H9 (cell line): ENCODE results near the gene FBXO47. TPM values are rescaled to one million over a fixed set of nuclear protein-coding genes. Genes with fewer than 3 reads are reported as not detected.
A peak's percentile ranks its signal among the peaks of the same experiment; 100 is the strongest.

Experiments
- DNase-seq: peaks from one replicate; pipeline ENCODE4 v3.0.0-alpha.2; 2017
- H2AFZ ChIP-seq: one replicate; pipeline ENCODE4 v1.6.1; 2013; ENCODE audit warnings: mild to moderate bottlenecking, low read length, control low read depth, moderate library complexity
- H2AK5ac ChIP-seq: 2 replicates; pipeline ENCODE4 v1.6.1; 2013; ENCODE audit warnings: low read length, control low read depth, mixed read lengths; ENCODE audit not compliant: insufficient read length
- H2BK120ac ChIP-seq: one replicate; pipeline ENCODE4 v1.6.1; 2013; ENCODE audit warnings: low read depth, mild to moderate bottlenecking, low read length, control low read depth, inconsistent platforms; ENCODE audit not compliant: poor library complexity, severe bottlenecking
- H2BK12ac ChIP-seq: 2 replicates; pipeline ENCODE4 v1.6.1; 2013; ENCODE audit warnings: low read length, control low read depth, mixed read lengths, low read depth; ENCODE audit not compliant: insufficient read length
- H2BK15ac ChIP-seq: 2 replicates; pipeline ENCODE4 v1.6.1; 2013; ENCODE audit warnings: low read depth, low read length, control low read depth
- H2BK20ac ChIP-seq: one replicate; pipeline ENCODE4 v1.6.1; 2013; ENCODE audit warnings: low read depth, mild to moderate bottlenecking, low read length, control low read depth, inconsistent platforms; ENCODE audit not compliant: poor library complexity, severe bottlenecking
- H2BK5ac ChIP-seq: 2 replicates; pipeline ENCODE4 v1.6.1; 2013; ENCODE audit warnings: low read length, control low read depth, mixed read lengths; ENCODE audit not compliant: insufficient read length
- H3K14ac ChIP-seq: 2 replicates; pipeline ENCODE4 v1.6.1; 2013; ENCODE audit warnings: low read length, control low read depth; ENCODE audit not compliant: insufficient read depth
- H3K18ac ChIP-seq: 2 replicates; pipeline ENCODE4 v1.6.1; 2013; ENCODE audit warnings: low read depth, mild to moderate bottlenecking, mixed read lengths, low read length, control low read depth; ENCODE audit not compliant: insufficient read length
- H3K23ac ChIP-seq: 2 replicates; pipeline ENCODE4 v1.6.1; 2013; ENCODE audit warnings: low read length, control low read depth, mixed read lengths, low read depth; ENCODE audit not compliant: insufficient read length
- H3K23me2 ChIP-seq: 2 replicates; pipeline ENCODE4 v1.6.1; 2013; ENCODE audit warnings: low read depth, mild to moderate bottlenecking, mixed read lengths, low read length, control low read depth; ENCODE audit not compliant: insufficient read length, poor library complexity, severe bottlenecking
- H3K27ac ChIP-seq: 2 replicates; pipeline ENCODE4 v1.5.1; 2013; ENCODE audit warnings: low read length, control low read depth, mixed read lengths, low read depth; ENCODE audit not compliant: insufficient read length
- H3K27me3 ChIP-seq: 2 replicates; pipeline ENCODE4 v1.6.1; 2013; ENCODE audit warnings: low read length, control low read depth, inconsistent platforms; ENCODE audit not compliant: insufficient read depth
- H3K4ac ChIP-seq: 2 replicates; pipeline ENCODE4 v1.6.1; 2013; ENCODE audit warnings: low read depth, mild to moderate bottlenecking, control low read depth, inconsistent platforms, low read length, moderate library complexity
- H3K4me1 ChIP-seq: 2 replicates; pipeline ENCODE4 v1.6.1; 2013; ENCODE audit warnings: low read length, control low read depth, inconsistent platforms; ENCODE audit not compliant: insufficient read depth
- H3K4me2 ChIP-seq: 2 replicates; pipeline ENCODE4 v1.6.1; 2013; ENCODE audit warnings: low read length, control low read depth, mixed read lengths; ENCODE audit not compliant: insufficient read length, insufficient read depth
- H3K56ac ChIP-seq: 2 replicates; pipeline ENCODE4 v1.6.1; 2013; ENCODE audit warnings: low read depth, mild to moderate bottlenecking, mixed read lengths, low read length, control low read depth; ENCODE audit not compliant: insufficient read length
- H3K79me1 ChIP-seq: 2 replicates; pipeline ENCODE4 v1.6.1; 2013; ENCODE audit warnings: low read depth, mild to moderate bottlenecking, moderate library complexity, low read length, control low read depth, inconsistent platforms; ENCODE audit not compliant: insufficient read depth, poor library complexity, severe bottlenecking
- H3K79me2 ChIP-seq: 2 replicates; pipeline ENCODE4 v1.6.1; 2013; ENCODE audit warnings: low read length, control low read depth, inconsistent platforms; ENCODE audit not compliant: insufficient read depth
- H3K9ac ChIP-seq: 2 replicates; pipeline ENCODE4 v1.6.1; 2013; ENCODE audit warnings: low read length, control low read depth, mixed read lengths; ENCODE audit not compliant: insufficient read length; ENCODE audit errors: extremely low read depth
- H3K9me3 ChIP-seq: one replicate; pipeline ENCODE4 v1.6.1; 2013; ENCODE audit warnings: low read depth, low read length, inconsistent platforms; ENCODE audit not compliant: control insufficient read depth
- H3T11ph ChIP-seq: one replicate; pipeline ENCODE4 v1.6.1; 2013; ENCODE audit warnings: mild to moderate bottlenecking, low read length, control low read depth, inconsistent platforms
- H4K20me1 ChIP-seq: one replicate; pipeline ENCODE4 v1.6.1; 2013; ENCODE audit not compliant: control insufficient read depth, insufficient read length, insufficient read depth
- H4K5ac ChIP-seq: 2 replicates; pipeline ENCODE4 v1.6.1; 2013; ENCODE audit warnings: low read depth, mild to moderate bottlenecking, mixed read lengths, low read length, control low read depth; ENCODE audit not compliant: insufficient read length
- H4K8ac ChIP-seq: replicated peaks from 2 replicates; pipeline ENCODE4 v1.6.1; 2013; ENCODE audit warnings: low read length, control low read depth, mixed read lengths, low read depth; ENCODE audit not compliant: insufficient read length
- H4K91ac ChIP-seq: 2 replicates; pipeline ENCODE4 v1.6.1; 2013; ENCODE audit warnings: low read depth, mild to moderate bottlenecking, moderate library complexity, mixed read lengths, low read length, control low read depth; ENCODE audit not compliant: insufficient read length
- H3K27ac Mint-ChIP-seq, 3 experiments: 2 replicates in 2 of 3; 3 replicates in 1 of 3; pipeline ENCODE4 v1.8.0; 2020 to 2021; ENCODE audit warnings: mixed read lengths in 3 of 3, mild to moderate bottlenecking in 1 of 3, moderate library complexity in 1 of 3
- H3K27me3 Mint-ChIP-seq: 2 replicates; pipeline ENCODE4 v1.8.0; 2021; ENCODE audit warnings: low read depth, mild to moderate bottlenecking, moderate library complexity, mixed read lengths
- H3K36me3 Mint-ChIP-seq, 3 experiments: 2 replicates in 2 of 3; 3 replicates in 1 of 3; pipeline ENCODE4 v1.8.0; 2020 to 2021; ENCODE audit warnings: low read depth in 3 of 3, mixed read lengths in 3 of 3; ENCODE audit not compliant: insufficient read depth in 1 of 3
- H3K4me1 Mint-ChIP-seq, 2 experiments: 2 replicates each; pipeline ENCODE4 v1.8.0; 2020; ENCODE audit warnings: mixed read lengths in 2 of 2
- H3K4me3 Mint-ChIP-seq, 2 experiments: 2 replicates in 1 of 2; 3 replicates in 1 of 2; pipeline ENCODE4 v1.8.0; 2020 to 2021; ENCODE audit warnings: mild to moderate bottlenecking in 2 of 2, mixed read lengths in 2 of 2, moderate library complexity in 1 of 2
- H3K9me3 Mint-ChIP-seq, 2 experiments: 2 replicates in 1 of 2; 3 replicates in 1 of 2; pipeline ENCODE4 v1.8.0; 2020; ENCODE audit warnings: mild to moderate bottlenecking in 2 of 2, mixed read lengths in 2 of 2, moderate library complexity in 1 of 2
- WGBS: extraction: QIAGEN DNeasy Blood & Tissue Kit; methylation state at CpG from one replicate; pipeline ENCODE4 v1.1.7; 2013; ENCODE audit warnings: missing lambda C conversion rate, low lambda C conversion rate, mixed read lengths; ENCODE audit not compliant: insufficient read length; ENCODE audit errors: extremely low coverage; 5-methylcytosine and 5-hydroxymethylcytosine counted together
- total RNA-seq: library from RNA; stranded (reverse); gene quantifications from 2 replicates; pipeline ENCODE4 v1.2.1, GENCODE V29; 2021
- TF ChIP-seq, protein P1 (sequence below): fragments of 200-600 bp; sonication (generic); conservative IDR thresholded peaks from 3 replicates; pipeline ENCODE4 v1.8.0; 2021; ENCODE audit warnings: antibody characterized with exemption, mild to moderate bottlenecking

The FBXO47 gene
- total RNA-seq, 1 experiment from 2014 or later = not detected

DNA sequence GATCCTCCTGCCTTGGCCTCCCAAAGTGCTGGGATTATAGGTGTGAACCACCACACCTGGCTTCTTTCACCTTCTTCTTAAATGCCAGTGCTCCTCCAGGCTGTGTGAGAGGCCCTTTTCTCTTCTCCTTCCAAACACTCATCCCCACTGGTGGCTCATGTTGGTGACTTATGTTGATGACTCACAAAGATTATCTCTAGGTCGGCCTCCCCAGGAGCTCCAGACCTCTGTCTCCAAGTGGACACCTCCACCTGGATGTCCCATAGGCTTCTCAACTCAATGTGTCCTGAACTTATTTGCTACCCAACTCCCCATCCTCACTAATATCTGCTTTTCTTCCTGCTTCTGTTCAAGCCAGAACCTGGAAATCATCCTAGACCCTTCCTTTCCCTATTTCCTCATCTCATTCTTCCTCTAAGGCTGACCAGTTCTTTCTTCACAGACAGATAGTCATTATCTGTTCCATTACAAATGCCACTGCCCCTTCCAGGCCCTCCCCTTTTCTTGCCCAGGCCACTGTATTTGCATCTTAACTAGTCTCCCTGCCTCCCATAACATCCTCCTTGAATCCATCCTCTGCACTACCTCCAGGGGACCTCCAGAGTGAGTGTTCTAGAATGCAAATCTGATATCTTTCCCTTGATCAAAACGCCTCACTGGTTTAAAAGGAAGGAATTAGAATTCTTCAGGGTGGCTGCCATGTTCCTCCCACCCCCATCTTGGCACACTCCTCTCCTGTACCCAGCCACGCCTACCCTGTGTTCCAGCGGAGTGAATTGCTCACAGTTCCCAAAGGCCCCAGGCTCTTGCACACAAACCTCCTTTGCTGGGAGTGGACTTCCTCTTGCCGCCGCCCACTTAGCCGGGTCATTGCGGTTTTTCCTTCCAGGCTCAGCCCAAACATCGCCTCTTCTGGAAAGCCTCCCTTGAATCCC, 34.8 kb upstream of the FBXO47 start:
- no peak overlapping the region for H2AK5ac ChIP-seq
- Mint-ChIP-seq H3K4me1 (peaks cover 10 to 17% of the 10 kb centered on the region in 2 experiments), H3K27me3 (peaks cover 6% of the 10 kb centered on the region), H3K9me3 (peaks cover 12 to 16% of the 10 kb centered on the region in 2 experiments), H3K27ac (no peak overlapping the region), H3K4me3 (no peak overlapping the region; a peak in 1 of 5 replicates), H3K36me3 (peaks cover 0 to 10% (median 2%) of the 10 kb centered on the region in 3 experiments; a peak in 3 of 7 replicates)
- H3T11ph ChIP-seq = no peak overlapping the region
- no peak overlapping the region for H3K27ac ChIP-seq
- H3K56ac ChIP-seq = no peak overlapping the region
- no peak overlapping the region for H3K4ac ChIP-seq
- no peak overlapping the region for H4K91ac ChIP-seq
- H4K20me1 ChIP-seq = no peaks in the 10 kb centered on the region
- TF ChIP-seq, protein P1, sequence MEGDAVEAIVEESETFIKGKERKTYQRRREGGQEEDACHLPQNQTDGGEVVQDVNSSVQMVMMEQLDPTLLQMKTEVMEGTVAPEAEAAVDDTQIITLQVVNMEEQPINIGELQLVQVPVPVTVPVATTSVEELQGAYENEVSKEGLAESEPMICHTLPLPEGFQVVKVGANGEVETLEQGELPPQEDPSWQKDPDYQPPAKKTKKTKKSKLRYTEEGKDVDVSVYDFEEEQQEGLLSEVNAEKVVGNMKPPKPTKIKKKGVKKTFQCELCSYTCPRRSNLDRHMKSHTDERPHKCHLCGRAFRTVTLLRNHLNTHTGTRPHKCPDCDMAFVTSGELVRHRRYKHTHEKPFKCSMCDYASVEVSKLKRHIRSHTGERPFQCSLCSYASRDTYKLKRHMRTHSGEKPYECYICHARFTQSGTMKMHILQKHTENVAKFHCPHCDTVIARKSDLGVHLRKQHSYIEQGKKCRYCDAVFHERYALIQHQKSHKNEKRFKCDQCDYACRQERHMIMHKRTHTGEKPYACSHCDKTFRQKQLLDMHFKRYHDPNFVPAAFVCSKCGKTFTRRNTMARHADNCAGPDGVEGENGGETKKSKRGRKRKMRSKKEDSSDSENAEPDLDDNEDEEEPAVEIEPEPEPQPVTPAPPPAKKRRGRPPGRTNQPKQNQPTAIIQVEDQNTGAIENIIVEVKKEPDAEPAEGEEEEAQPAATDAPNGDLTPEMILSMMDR = no peak
- no peak overlapping the region for H2BK120ac ChIP-seq
- no peak overlapping the region for H2BK12ac ChIP-seq
- no CpG with 5 or more reads among the region's 9 CpGs for WGBS
- no peak overlapping the region for H3K23ac ChIP-seq
- no peak overlapping the region for H2BK20ac ChIP-seq
- H3K4me2 ChIP-seq = no peak overlapping the region
- H3K27me3 ChIP-seq = no peaks in the 10 kb centered on the region
- H3K4me1 ChIP-seq = no peaks in the 10 kb centered on the region; the same call in 1 of the 2 replicates
- no peak overlapping the region for H2BK15ac ChIP-seq
- DNase-seq = peak; percentile 71
- no peaks in the 10 kb centered on the region for H3K79me2 ChIP-seq
- no peaks in the 10 kb centered on the region for H3K9me3 ChIP-seq
- H2AFZ ChIP-seq = no peak overlapping the region
- no peak overlapping the region for H4K5ac ChIP-seq
- H2BK5ac ChIP-seq = no peak overlapping the region
- no peak overlapping the region for H3K14ac ChIP-seq
- H3K18ac ChIP-seq = no peak overlapping the region
- no peaks in the 10 kb centered on the region for H3K79me1 ChIP-seq
- H3K23me2 ChIP-seq = no peaks in the 10 kb centered on the region
- H3K9ac ChIP-seq = no peak overlapping the region
- no peak overlapping the region for H4K8ac ChIP-seq
